Stomach (tissue), 9 donors: ENCODE data around the gene IMPDH1. TPM values are rescaled to one million over a fixed set of nuclear protein-coding genes. Genes with fewer than 3 reads are reported as not detected.

Experiments
- DNase-seq, 2 donors: peaks; one replicate each; pipeline versions ENCODE4 v3.0.0 to v3.0.0-alpha.2; 2013 to 2019
- H3K27ac ChIP-seq, 5 donors: fragments of 200-600 bp in 4 of 5; sonication (generic) in 4 of 5; one replicate each; pipeline ENCODE4 v1.5.1; 2013 to 2019; ENCODE audit warnings: mild to moderate bottlenecking in 1 of 5, moderate library complexity in 1 of 5
- H3K27me3 ChIP-seq, 3 donors: fragments of 200-600 bp; sonication (generic); one replicate each; pipeline ENCODE4 v1.5.1; 2017 to 2019; ENCODE audit warnings: mixed run types in 1 of 3
- H3K36me3 ChIP-seq, 4 donors: fragments of 200-600 bp; sonication (generic); 1 replicate in 3 of 4; 2 replicates in 1 of 4; pipeline ENCODE4 v1.5.1; 2016 to 2019
- H3K4me1 ChIP-seq, 4 donors: fragments of 200-600 bp; sonication (generic); one replicate each; pipeline ENCODE4 v1.5.1; 2016 to 2019
- H3K4me3 ChIP-seq, 4 donors: fragments of 200-600 bp; sonication (generic) in 3 of 4; one replicate each; pipeline ENCODE4 v1.5.1; 2016 to 2019; ENCODE audit warnings: mild to moderate bottlenecking in 1 of 4
- H3K9me3 ChIP-seq, 4 donors: fragments of 200-600 bp; sonication (generic); one replicate each; pipeline ENCODE4 v1.5.1; 2016 to 2019
- CTCF ChIP-seq, 7 experiments: fragments of 450-650 bp in 4 of 7; fragments of 200-600 bp in 3 of 7; sonication (generic) in 3 of 7; IDR thresholded peaks; one replicate each; pipeline ENCODE4 v1.5.1; 2016 to 2019; ENCODE audit warnings: antibody characterized with exemption in 7 of 7, control low read depth in 2 of 7, mild to moderate bottlenecking in 1 of 7
- EP300 ChIP-seq: sonication (generic); formaldehyde crosslinking; IDR thresholded peaks from one replicate; pipeline ENCODE4 v1.6.1; 2017; ENCODE audit warnings: antibody characterized with exemption
- POLR2A ChIP-seq, 4 donors: fragments of 450-650 bp; IDR thresholded peaks; one replicate each; pipeline ENCODE4 v1.6.1; 2016; ENCODE audit warnings: antibody characterized with exemption in 4 of 4, control low read depth in 2 of 4, mild to moderate bottlenecking in 1 of 4, moderate library complexity in 1 of 4
- POLR2AphosphoS5 ChIP-seq, 3 donors: sonication (generic); formaldehyde crosslinking; IDR thresholded peaks; one replicate each; pipeline ENCODE4 v1.6.1; 2016; ENCODE audit warnings: antibody characterized with exemption in 3 of 3
- WGBS, 5 donors: extraction: QIAGEN DNeasy Blood & Tissue Kit in 3 of 5; methylation state at CpG; one replicate each; pipeline versions ENCODE4 v1.1.5 to v1.1.7; 2013 to 2018; 5-methylcytosine and 5-hydroxymethylcytosine counted together
- intact Hi-C: fragments of 100-400 bp; cut with DNase I; formaldehyde crosslinking; loops from one replicate; pipeline ENCODE4 v1.15.1; 2023; ENCODE audit warnings: low total_unique reads
- polyA plus RNA-seq, 3 donors: library from polyadenylated mRNA; stranded (reverse); fragments of 200-250 nt; gene quantifications; one replicate each; pipeline ENCODE4 v1.2.3, GENCODE V29; 2013
- total RNA-seq, 5 donors: library from RNA; depleted of rRNA; stranded (reverse); fragments of >200 nt; gene quantifications; one replicate each; pipeline versions ENCODE4 v1.1.0 to v1.2.3, GENCODE V29; 2014 to 2016
- donor health status: healthy with polysubstance abuse.
- donor health status: Bipolar disorder and iron deficiency.
- donor health status: healthy.

IMPDH1 gene
- total and polyA plus RNA-seq, 8 donors: 32.7 to 188 (median 69.0) TPM

GRCh38 chr7:128391805-128392204 is 18.0 kb downstream of the IMPDH1 start:
- Histone ChIP-seq H3K27me3 (peaks cover 0 to 11% (median 0%) of the 10 kb centered on the region in 3 donors), H3K27ac (no peak overlapping the region), H3K4me3 (no peak overlapping the region), H3K9me3 (no peaks in the 10 kb centered on the region), H3K36me3 (peaks cover 34 to 56% (median 54%) of the 10 kb centered on the region in 4 donors), H3K4me1 (peaks cover 0 to 11% (median 9%) of the 10 kb centered on the region in 4 donors)
- no peak for TF ChIP-seq POLR2AphosphoS5 (IDR thresholded peaks at IDR 0.05)
- TF ChIP-seq EP300: no peak
- no peak for TF ChIP-seq CTCF (IDR thresholded peaks at IDR 0.05)
- TF ChIP-seq POLR2A (IDR thresholded peaks at IDR 0.05): no peak
- intact Hi-C loops: no loop called here
- DNase-seq: no peak
- WGBS, 5 donors: 67 to 96% (median 92%) methylated on average over 1 to 7 of the region's 7 CpGs

GRCh38 chr7:128390871-128391565 is 18.8 kb downstream of the IMPDH1 start:
- intact Hi-C loops: no loop called here
- no peak overlapping the region for H3K27ac ChIP-seq

GRCh38 chr7:128389618-128390329 is 20.0 kb downstream of the IMPDH1 start:
- intact Hi-C loops: loop anchor here (5.0 kb wide), 1 partner anchor 42 kb away; no protein-coding TSS in a partner anchor
- no peak for DNase-seq
- no peak overlapping the region for H3K27ac ChIP-seq
- H3K4me1 ChIP-seq: peaks cover 0 to 11% (median 9%) of the 10 kb centered on the region in 4 donors
- peaks cover 0 to 11% (median 0%) of the 10 kb centered on the region in 3 donors for H3K27me3 ChIP-seq
- H3K4me3 ChIP-seq: no peak overlapping the region
- no peaks in the 10 kb centered on the region for H3K9me3 ChIP-seq
- 56 to 75% (median 63%) methylated on average over 5 to 9 of the region's 9 CpGs for WGBS, 5 donors
- TF ChIP-seq CTCF (IDR thresholded peaks at IDR 0.05): no peak
- no peak for TF ChIP-seq POLR2A (IDR thresholded peaks at IDR 0.05)
- TF ChIP-seq POLR2AphosphoS5 (IDR thresholded peaks at IDR 0.05): no peak
- no peak for TF ChIP-seq EP300
- peaks cover 15 to 36% (median 34%) of the 10 kb centered on the region in 4 donors for H3K36me3 ChIP-seq

More at GRCh38 chr7:128390871-128391565, 18.8 kb downstream of the IMPDH1 start:
- peaks cover 0 to 11% (median 0%) of the 10 kb centered on the region in 3 donors for H3K27me3 ChIP-seq
- H3K4me1 ChIP-seq: peaks cover 0 to 11% (median 9%) of the 10 kb centered on the region in 4 donors
- H3K4me3 ChIP-seq: no peak overlapping the region
- no peak for DNase-seq
- no peak for TF ChIP-seq EP300
- TF ChIP-seq CTCF (IDR thresholded peaks at IDR 0.05): no peak
- TF ChIP-seq POLR2A (IDR thresholded peaks at IDR 0.05): no peak
- no peak for TF ChIP-seq POLR2AphosphoS5 (IDR thresholded peaks at IDR 0.05)
- peaks cover 26 to 48% (median 47%) of the 10 kb centered on the region in 4 donors for H3K36me3 ChIP-seq
- 61 to 78% (median 75%) methylated on average over 3 of the region's 3 CpGs for WGBS, 5 donors
- no peaks in the 10 kb centered on the region for H3K9me3 ChIP-seq

- no peaks in the 10 kb centered on the region for H3K9me3 ChIP-seq
- H3K27ac ChIP-seq: no peak overlapping the region
- TF ChIP-seq CTCF (IDR thresholded peaks at IDR 0.05): no peak
- no peak for TF ChIP-seq POLR2AphosphoS5 (IDR thresholded peaks at IDR 0.05)
- TF ChIP-seq POLR2A (IDR thresholded peaks at IDR 0.05): no peak
- 22 to 67% (median 45%) methylated on average over 1 to 2 of the region's 2 CpGs for WGBS, 5 donors
- peaks cover 0 to 11% (median 0%) of the 10 kb centered on the region in 3 donors for H3K27me3 ChIP-seq
- DNase-seq: no peak
- H3K36me3 ChIP-seq: peaks cover 10 to 29% (median 28%) of the 10 kb centered on the region in 4 donors
- intact Hi-C loops: loop anchor here (5.0 kb wide), 1 partner anchor 42 kb away; no protein-coding TSS in a partner anchor
- H3K4me3 ChIP-seq: no peak overlapping the region
- peaks cover 0 to 11% (median 9%) of the 10 kb centered on the region in 4 donors for H3K4me1 ChIP-seq
These were observed 20.6 kb downstream of the IMPDH1 start for GRCh38 chr7:128389085-128389617.
